Myometrial cell (primary cell): ENCODE results near the gene SCGB2A2. TPM values are rescaled to one million over a fixed set of nuclear protein-coding genes. Genes with fewer than 3 reads are reported as not detected.

Experiments used
- total RNA-seq: library from RNA; depleted of rRNA; stranded (reverse); fragments of >200 nt; gene quantifications from 2 replicates; pipeline ENCODE4 v1.2.3, GENCODE V29; 2015

SCGB2A2 gene
- total RNA-seq = not detected in 2 replicates

GRCh38 chr11:62269654-62270278 is at the start of gene SCGB2A2:
TSS of gene SCGB2A2 (plus strand) at chr11:62270158. CDS start at chr11:62270217, 59 bp downstream.

DNA sequence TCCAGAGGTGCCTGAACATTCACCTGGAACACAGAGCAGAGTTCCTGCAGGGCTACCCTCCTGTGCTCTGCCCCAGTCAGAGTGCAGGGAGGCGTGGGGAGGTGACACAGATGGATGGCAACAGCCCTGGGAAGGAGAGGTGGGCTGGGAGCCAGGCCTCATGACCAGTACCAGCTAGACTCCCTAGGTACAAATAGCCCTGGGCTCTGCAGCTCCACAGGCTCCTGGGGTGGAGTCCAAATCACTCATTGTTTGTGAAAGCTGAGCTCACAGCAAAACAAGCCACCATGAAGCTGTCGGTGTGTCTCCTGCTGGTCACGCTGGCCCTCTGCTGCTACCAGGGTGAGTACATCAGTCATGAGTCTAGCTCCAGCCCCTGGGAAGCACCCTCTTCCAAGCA is 27.9 kb upstream of the SCGB2A2 start, which contains the start of gene SCGB1D2:
SCGB1D2 (plus strand) TSS at position 219 of the 400 bp plus-strand sequence; CDS start at position 288, 69 bp downstream.

GRCh38 chr11:62298975-62299374 is 29.0 kb downstream of the SCGB2A2 start, which contains the start of gene SCGB1D4:
TSS of gene SCGB1D4 (minus strand) at chr11:62299075. CDS start at chr11:62299010, 65 bp downstream.

Other genes starting within 250 kb of the SCGB2A2 start
- gene INCENP, start 146.1 kb upstream of the SCGB2A2 start, total RNA-seq = 20.7 and 27.1 TPM in 2 replicates
- gene SCGB1D1, start 79.9 kb upstream of the SCGB2A2 start, total RNA-seq = not detected in 2 replicates
- gene SCGB2A1, start 61.5 kb upstream of the SCGB2A2 start, total RNA-seq = not detected in 2 replicates
- gene SCGB1D2, start 27.9 kb upstream of the SCGB2A2 start, total RNA-seq = not detected in 2 replicates
- not detected in 2 replicates for gene SCGB1D4, start 28.9 kb downstream of the SCGB2A2 start, total RNA-seq
- not detected in 2 replicates for gene ASRGL1, start 67.3 kb downstream of the SCGB2A2 start, total RNA-seq
- not detected in 2 replicates for gene SCGB1A1, start 148.9 kb downstream of the SCGB2A2 start, total RNA-seq